Measurements from ENCODE around the gene SPTBN1.

SPTBN1 gene

DNA sequence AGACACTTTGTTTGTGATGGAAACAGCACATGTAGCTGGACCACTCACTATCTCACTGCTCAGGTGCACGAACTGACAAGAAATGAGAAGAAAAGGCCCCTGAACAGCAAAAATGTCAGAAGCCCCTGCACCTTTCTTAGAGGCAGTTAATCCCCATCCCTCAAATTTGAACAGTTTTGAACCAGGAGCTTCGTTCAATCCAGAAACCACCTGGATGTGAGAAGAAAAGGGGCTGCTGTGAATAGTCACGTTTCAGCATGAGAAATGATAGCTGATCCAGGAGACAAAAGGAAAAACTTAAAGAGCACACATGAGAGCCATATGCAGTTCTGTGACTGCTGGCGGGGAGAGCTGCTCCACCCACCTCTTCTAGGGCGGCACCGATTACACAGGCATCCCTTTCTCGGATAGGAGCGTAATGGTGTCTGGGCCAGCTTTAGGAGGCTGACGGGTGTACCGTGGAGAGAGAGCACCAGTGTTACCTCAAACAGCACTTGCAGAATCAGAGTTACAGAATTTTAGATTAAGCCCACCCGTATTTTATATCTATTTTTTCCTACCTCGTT is 150.3 kb downstream of the SPTBN1 start:
- peaks cover 76% of the 10 kb centered on the region for H3K79me2 ChIP-seq (ENCODE audit: insufficient read depth, low read length)
- no peak overlapping the region for H3K4me2 ChIP-seq (ENCODE audit: insufficient read depth, low read length)
- no peak overlapping the region for H3K9ac ChIP-seq (ENCODE audit: low read depth, low read length)
- DNase-seq (no peak), ATAC-seq (ENCODE audit: insufficient read depth, low read depth) (no peak)
- H3K9me3 ChIP-seq (ENCODE audit: insufficient read depth, low read length, severe bottlenecking) = no peaks in the 10 kb centered on the region
- H3K27ac ChIP-seq (ENCODE audit: low read length) = no peak overlapping the region
- H4K20me1 ChIP-seq (ENCODE audit: insufficient read depth, low read length) = peaks cover 10% of the 10 kb centered on the region; the same call in 1 of the 2 replicates
- H3K4me3 ChIP-seq (ENCODE audit: low read depth in 1 of 2, low read length in 2 of 2) = no peak overlapping the region
- no peaks in the 10 kb centered on the region for H3K27me3 ChIP-seq (ENCODE audit: insufficient read depth, low read length, poor library complexity)
- H3K36me3 ChIP-seq (ENCODE audit: insufficient read depth, low read length) = no peaks in the 10 kb centered on the region
- no peak overlapping the region for H2AFZ ChIP-seq (ENCODE audit: low read depth, low read length)
- no peaks in the 10 kb centered on the region for H3K4me1 ChIP-seq (ENCODE audit: insufficient read depth, low read length)
- TF ChIP-seq, protein P1, sequence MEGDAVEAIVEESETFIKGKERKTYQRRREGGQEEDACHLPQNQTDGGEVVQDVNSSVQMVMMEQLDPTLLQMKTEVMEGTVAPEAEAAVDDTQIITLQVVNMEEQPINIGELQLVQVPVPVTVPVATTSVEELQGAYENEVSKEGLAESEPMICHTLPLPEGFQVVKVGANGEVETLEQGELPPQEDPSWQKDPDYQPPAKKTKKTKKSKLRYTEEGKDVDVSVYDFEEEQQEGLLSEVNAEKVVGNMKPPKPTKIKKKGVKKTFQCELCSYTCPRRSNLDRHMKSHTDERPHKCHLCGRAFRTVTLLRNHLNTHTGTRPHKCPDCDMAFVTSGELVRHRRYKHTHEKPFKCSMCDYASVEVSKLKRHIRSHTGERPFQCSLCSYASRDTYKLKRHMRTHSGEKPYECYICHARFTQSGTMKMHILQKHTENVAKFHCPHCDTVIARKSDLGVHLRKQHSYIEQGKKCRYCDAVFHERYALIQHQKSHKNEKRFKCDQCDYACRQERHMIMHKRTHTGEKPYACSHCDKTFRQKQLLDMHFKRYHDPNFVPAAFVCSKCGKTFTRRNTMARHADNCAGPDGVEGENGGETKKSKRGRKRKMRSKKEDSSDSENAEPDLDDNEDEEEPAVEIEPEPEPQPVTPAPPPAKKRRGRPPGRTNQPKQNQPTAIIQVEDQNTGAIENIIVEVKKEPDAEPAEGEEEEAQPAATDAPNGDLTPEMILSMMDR (IDR thresholded peaks at IDR 0.05; ENCODE audit: borderline replicate concordance, extremely low read depth, low read length, poor library complexity, severe bottlenecking) = no peak
- no peak for TF ChIP-seq EZH2 (IDR thresholded peaks at IDR 0.05; ENCODE audit: borderline replicate concordance, low read depth, low read length, severe bottlenecking)

DNA sequence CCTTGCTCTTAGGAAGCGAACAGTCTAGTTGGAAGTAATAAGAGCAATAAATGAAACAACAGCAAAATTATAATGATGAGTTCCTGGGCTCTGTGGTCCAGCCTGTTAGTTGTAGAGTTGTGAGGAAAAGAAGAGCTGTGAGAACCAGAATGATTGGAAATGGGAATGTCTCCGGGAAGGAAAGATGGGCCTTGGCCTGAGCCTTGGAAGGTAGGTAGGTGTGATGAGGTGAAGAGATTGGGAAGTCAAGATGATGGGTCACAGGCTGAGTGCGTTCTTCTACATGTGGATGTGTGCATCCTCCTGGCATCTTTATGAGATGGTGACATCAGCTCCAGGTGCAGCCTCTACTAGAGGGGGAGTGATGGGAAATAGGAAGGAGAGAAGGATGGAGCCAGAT is 152.1 kb downstream of the SPTBN1 start:
- Histone ChIP-seq H3K4me1 (ENCODE audit: insufficient read depth, low read length) (no peaks in the 10 kb centered on the region), H3K4me3 (ENCODE audit: low read depth in 1 of 2, low read length in 2 of 2) (no peak overlapping the region), H3K4me2 (ENCODE audit: insufficient read depth, low read length) (no peak overlapping the region), H4K20me1 (ENCODE audit: insufficient read depth, low read length) (peaks cover 10% of the 10 kb centered on the region; the same call in 1 of the 2 replicates), H3K9ac (ENCODE audit: low read depth, low read length) (no peak overlapping the region), H2AFZ (ENCODE audit: low read depth, low read length) (no peak overlapping the region), H3K36me3 (ENCODE audit: insufficient read depth, low read length) (0 out of 2 replicates have a peak, but pooled peaks cover 6% of the 10 kb centered on the region), H3K9me3 (ENCODE audit: insufficient read depth, low read length, severe bottlenecking) (no peaks in the 10 kb centered on the region), H3K27ac (ENCODE audit: low read length) (no peak overlapping the region), H3K27me3 (ENCODE audit: insufficient read depth, low read length, poor library complexity) (no peaks in the 10 kb centered on the region), H3K79me2 (ENCODE audit: insufficient read depth, low read length) (peaks cover 62% of the 10 kb centered on the region)
- TF ChIP-seq, protein P1 (IDR thresholded peaks at IDR 0.05; ENCODE audit: borderline replicate concordance, extremely low read depth, low read length, poor library complexity, severe bottlenecking) = no peak
- DNase-seq (no peak), ATAC-seq (ENCODE audit: insufficient read depth, low read depth) (no peak)

DNA sequence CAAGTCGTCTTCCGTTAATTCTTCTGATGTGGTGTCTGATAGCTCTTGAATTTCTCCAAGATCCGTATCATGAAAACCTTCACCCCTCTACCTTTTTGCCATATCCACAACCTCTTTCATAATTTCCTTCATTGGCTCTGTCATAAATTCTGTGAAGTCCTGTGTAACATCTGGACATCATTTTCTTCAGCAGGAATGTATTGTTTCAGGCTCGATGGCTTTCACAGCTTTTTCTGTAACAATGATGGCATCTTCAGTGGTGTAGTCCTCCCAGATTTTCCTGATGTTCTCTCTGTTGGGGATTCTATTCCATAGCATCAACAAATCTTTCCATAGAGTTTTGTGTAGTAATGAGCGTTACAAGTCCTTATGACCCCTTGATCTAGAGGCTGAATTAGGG is 153.1 kb downstream of the SPTBN1 start:
- no peak overlapping the region for H3K4me2 ChIP-seq (ENCODE audit: insufficient read depth, low read length)
- ATAC-seq (ENCODE audit: insufficient read depth, low read depth) (no peak), DNase-seq (no peak)
- H3K27me3 ChIP-seq (ENCODE audit: insufficient read depth, low read length, poor library complexity) = no peaks in the 10 kb centered on the region
- no peak overlapping the region for H3K9ac ChIP-seq (ENCODE audit: low read depth, low read length)
- H3K79me2 ChIP-seq (ENCODE audit: insufficient read depth, low read length) = peaks cover 53% of the 10 kb centered on the region
- H3K36me3 ChIP-seq (ENCODE audit: insufficient read depth, low read length) = peaks cover 12% of the 10 kb centered on the region; the same call in 1 of the 2 replicates
- TF ChIP-seq, protein P1 (IDR thresholded peaks at IDR 0.05; ENCODE audit: borderline replicate concordance, extremely low read depth, low read length, poor library complexity, severe bottlenecking) = no peak
- no peak for TF ChIP-seq EZH2 (IDR thresholded peaks at IDR 0.05; ENCODE audit: borderline replicate concordance, low read depth, low read length, severe bottlenecking)
- no peaks in the 10 kb centered on the region for H3K4me1 ChIP-seq (ENCODE audit: insufficient read depth, low read length)
- peaks cover 6% of the 10 kb centered on the region; the same call in 1 of the 2 replicates for H4K20me1 ChIP-seq (ENCODE audit: insufficient read depth, low read length)
- H3K4me3 ChIP-seq (ENCODE audit: low read depth in 1 of 2, low read length in 2 of 2) = no peak overlapping the region
- H3K9me3 ChIP-seq (ENCODE audit: insufficient read depth, low read length, severe bottlenecking) = no peaks in the 10 kb centered on the region
- H2AFZ ChIP-seq (ENCODE audit: low read depth, low read length) = no peak overlapping the region
- no peak overlapping the region for H3K27ac ChIP-seq (ENCODE audit: low read length)

All from DND-41 (cell line).